H9 (cell line): ENCODE data around the gene LAMC3. TPM values are rescaled to one million over a fixed set of nuclear protein-coding genes. Genes with fewer than 3 reads are reported as not detected.
"Not testable (repeated sequence)": the region's sequence is repeated elsewhere in the genome, so short reads cannot be mapped to it uniquely, and the experiment has no call there.

Source experiments
- DNase-seq: peaks from one replicate; pipeline ENCODE4 v3.0.0-alpha.2; 2017
- H2AFZ ChIP-seq: one replicate; pipeline ENCODE4 v1.6.1; 2013; ENCODE audit warnings: mild to moderate bottlenecking, low read length, control low read depth, moderate library complexity
- H2AK5ac ChIP-seq: 2 replicates; pipeline ENCODE4 v1.6.1; 2013; ENCODE audit warnings: low read length, control low read depth, mixed read lengths; ENCODE audit not compliant: insufficient read length
- H2BK120ac ChIP-seq: one replicate; pipeline ENCODE4 v1.6.1; 2013; ENCODE audit warnings: low read depth, mild to moderate bottlenecking, low read length, control low read depth, inconsistent platforms; ENCODE audit not compliant: poor library complexity, severe bottlenecking
- H2BK12ac ChIP-seq: 2 replicates; pipeline ENCODE4 v1.6.1; 2013; ENCODE audit warnings: low read length, control low read depth, mixed read lengths, low read depth; ENCODE audit not compliant: insufficient read length
- H2BK15ac ChIP-seq: 2 replicates; pipeline ENCODE4 v1.6.1; 2013; ENCODE audit warnings: low read depth, low read length, control low read depth
- H2BK20ac ChIP-seq: one replicate; pipeline ENCODE4 v1.6.1; 2013; ENCODE audit warnings: low read depth, mild to moderate bottlenecking, low read length, control low read depth, inconsistent platforms; ENCODE audit not compliant: poor library complexity, severe bottlenecking
- H2BK5ac ChIP-seq: 2 replicates; pipeline ENCODE4 v1.6.1; 2013; ENCODE audit warnings: low read length, control low read depth, mixed read lengths; ENCODE audit not compliant: insufficient read length
- H3K14ac ChIP-seq: 2 replicates; pipeline ENCODE4 v1.6.1; 2013; ENCODE audit warnings: low read length, control low read depth; ENCODE audit not compliant: insufficient read depth
- H3K18ac ChIP-seq: 2 replicates; pipeline ENCODE4 v1.6.1; 2013; ENCODE audit warnings: low read depth, mild to moderate bottlenecking, mixed read lengths, low read length, control low read depth; ENCODE audit not compliant: insufficient read length
- H3K23ac ChIP-seq: 2 replicates; pipeline ENCODE4 v1.6.1; 2013; ENCODE audit warnings: low read length, control low read depth, mixed read lengths, low read depth; ENCODE audit not compliant: insufficient read length
- H3K23me2 ChIP-seq: 2 replicates; pipeline ENCODE4 v1.6.1; 2013; ENCODE audit warnings: low read depth, mild to moderate bottlenecking, mixed read lengths, low read length, control low read depth; ENCODE audit not compliant: insufficient read length, poor library complexity, severe bottlenecking
- H3K27ac ChIP-seq: 2 replicates; pipeline ENCODE4 v1.5.1; 2013; ENCODE audit warnings: low read length, control low read depth, mixed read lengths, low read depth; ENCODE audit not compliant: insufficient read length
- H3K27me3 ChIP-seq: 2 replicates; pipeline ENCODE4 v1.6.1; 2013; ENCODE audit warnings: low read length, control low read depth, inconsistent platforms; ENCODE audit not compliant: insufficient read depth
- H3K4ac ChIP-seq: 2 replicates; pipeline ENCODE4 v1.6.1; 2013; ENCODE audit warnings: low read depth, mild to moderate bottlenecking, control low read depth, inconsistent platforms, low read length, moderate library complexity
- H3K4me1 ChIP-seq: 2 replicates; pipeline ENCODE4 v1.6.1; 2013; ENCODE audit warnings: low read length, control low read depth, inconsistent platforms; ENCODE audit not compliant: insufficient read depth
- H3K4me2 ChIP-seq: 2 replicates; pipeline ENCODE4 v1.6.1; 2013; ENCODE audit warnings: low read length, control low read depth, mixed read lengths; ENCODE audit not compliant: insufficient read length, insufficient read depth
- H3K56ac ChIP-seq: 2 replicates; pipeline ENCODE4 v1.6.1; 2013; ENCODE audit warnings: low read depth, mild to moderate bottlenecking, mixed read lengths, low read length, control low read depth; ENCODE audit not compliant: insufficient read length
- H3K79me1 ChIP-seq: 2 replicates; pipeline ENCODE4 v1.6.1; 2013; ENCODE audit warnings: low read depth, mild to moderate bottlenecking, moderate library complexity, low read length, control low read depth, inconsistent platforms; ENCODE audit not compliant: insufficient read depth, poor library complexity, severe bottlenecking
- H3K79me2 ChIP-seq: 2 replicates; pipeline ENCODE4 v1.6.1; 2013; ENCODE audit warnings: low read length, control low read depth, inconsistent platforms; ENCODE audit not compliant: insufficient read depth
- H3K9ac ChIP-seq: 2 replicates; pipeline ENCODE4 v1.6.1; 2013; ENCODE audit warnings: low read length, control low read depth, mixed read lengths; ENCODE audit not compliant: insufficient read length; ENCODE audit errors: extremely low read depth
- H3K9me3 ChIP-seq: one replicate; pipeline ENCODE4 v1.6.1; 2013; ENCODE audit warnings: low read depth, low read length, inconsistent platforms; ENCODE audit not compliant: control insufficient read depth
- H3T11ph ChIP-seq: one replicate; pipeline ENCODE4 v1.6.1; 2013; ENCODE audit warnings: mild to moderate bottlenecking, low read length, control low read depth, inconsistent platforms
- H4K20me1 ChIP-seq: one replicate; pipeline ENCODE4 v1.6.1; 2013; ENCODE audit not compliant: control insufficient read depth, insufficient read length, insufficient read depth
- H4K5ac ChIP-seq: 2 replicates; pipeline ENCODE4 v1.6.1; 2013; ENCODE audit warnings: low read depth, mild to moderate bottlenecking, mixed read lengths, low read length, control low read depth; ENCODE audit not compliant: insufficient read length
- H4K8ac ChIP-seq: replicated peaks from 2 replicates; pipeline ENCODE4 v1.6.1; 2013; ENCODE audit warnings: low read length, control low read depth, mixed read lengths, low read depth; ENCODE audit not compliant: insufficient read length
- H4K91ac ChIP-seq: 2 replicates; pipeline ENCODE4 v1.6.1; 2013; ENCODE audit warnings: low read depth, mild to moderate bottlenecking, moderate library complexity, mixed read lengths, low read length, control low read depth; ENCODE audit not compliant: insufficient read length
- H3K27ac Mint-ChIP-seq, 3 experiments: 2 replicates in 2 of 3; 3 replicates in 1 of 3; pipeline ENCODE4 v1.8.0; 2020 to 2021; ENCODE audit warnings: mixed read lengths in 3 of 3, mild to moderate bottlenecking in 1 of 3, moderate library complexity in 1 of 3
- H3K27me3 Mint-ChIP-seq: 2 replicates; pipeline ENCODE4 v1.8.0; 2021; ENCODE audit warnings: low read depth, mild to moderate bottlenecking, moderate library complexity, mixed read lengths
- H3K36me3 Mint-ChIP-seq, 3 experiments: 2 replicates in 2 of 3; 3 replicates in 1 of 3; pipeline ENCODE4 v1.8.0; 2020 to 2021; ENCODE audit warnings: low read depth in 3 of 3, mixed read lengths in 3 of 3; ENCODE audit not compliant: insufficient read depth in 1 of 3
- H3K4me1 Mint-ChIP-seq, 2 experiments: 2 replicates each; pipeline ENCODE4 v1.8.0; 2020; ENCODE audit warnings: mixed read lengths in 2 of 2
- H3K4me3 Mint-ChIP-seq, 2 experiments: 2 replicates in 1 of 2; 3 replicates in 1 of 2; pipeline ENCODE4 v1.8.0; 2020 to 2021; ENCODE audit warnings: mild to moderate bottlenecking in 2 of 2, mixed read lengths in 2 of 2, moderate library complexity in 1 of 2
- H3K9me3 Mint-ChIP-seq, 2 experiments: 2 replicates in 1 of 2; 3 replicates in 1 of 2; pipeline ENCODE4 v1.8.0; 2020; ENCODE audit warnings: mild to moderate bottlenecking in 2 of 2, mixed read lengths in 2 of 2, moderate library complexity in 1 of 2
- WGBS: extraction: QIAGEN DNeasy Blood & Tissue Kit; methylation state at CpG from one replicate; pipeline ENCODE4 v1.1.7; 2013; ENCODE audit warnings: missing lambda C conversion rate, low lambda C conversion rate, mixed read lengths; ENCODE audit not compliant: insufficient read length; ENCODE audit errors: extremely low coverage; 5-methylcytosine and 5-hydroxymethylcytosine counted together
- total RNA-seq: library from RNA; stranded (reverse); gene quantifications from 2 replicates; pipeline ENCODE4 v1.2.1, GENCODE V29; 2021
- TF ChIP-seq, protein P1 (sequence below): fragments of 200-600 bp; sonication (generic); conservative IDR thresholded peaks from 3 replicates; pipeline ENCODE4 v1.8.0; 2021; ENCODE audit warnings: antibody characterized with exemption, mild to moderate bottlenecking

LAMC3 gene
- total RNA-seq, 1 experiment from 2014 or later, result 21.7 TPM

DNA sequence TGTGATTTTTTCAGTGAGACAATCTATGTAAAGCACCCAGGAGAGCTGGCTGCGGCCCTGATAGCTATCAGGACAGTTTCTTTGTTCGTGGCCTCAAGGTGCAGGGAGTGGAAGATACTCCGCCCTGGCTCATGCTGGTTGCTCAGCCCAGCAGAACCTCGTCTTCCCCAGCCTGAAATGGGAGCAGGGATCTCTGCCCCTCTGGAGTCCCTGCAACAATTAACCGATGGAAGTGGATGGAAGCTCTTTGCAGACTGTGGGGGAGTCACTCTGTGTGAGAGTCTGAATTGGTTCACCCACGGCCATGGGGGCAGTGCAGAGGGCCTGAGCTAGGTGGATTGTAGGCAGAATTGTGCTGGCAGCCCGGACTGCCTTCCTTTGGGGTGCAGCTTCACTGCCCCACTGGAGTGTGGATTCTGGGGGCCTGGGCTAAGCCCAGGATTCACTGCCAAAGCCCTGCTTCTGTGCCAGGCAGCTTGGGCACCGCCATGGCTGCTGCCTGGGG is 90.2 kb downstream of the LAMC3 start:
- H3K18ac ChIP-seq, result no peak overlapping the region
- DNase-seq, result no peak
- H3K56ac ChIP-seq, result no peak overlapping the region
- no peak overlapping the region for H2BK5ac ChIP-seq
- H3K4me1 Mint-ChIP-seq, result peaks cover 56 to 64% of the 10 kb centered on the region in 2 experiments
- no peak overlapping the region for H2BK20ac ChIP-seq
- no peaks in the 10 kb centered on the region for H3K27me3 ChIP-seq
- H3K23ac ChIP-seq, result no peak overlapping the region
- H3K9me3 ChIP-seq, result no peaks in the 10 kb centered on the region
- no peak overlapping the region for H2AFZ ChIP-seq
- no peak overlapping the region for H4K8ac ChIP-seq
- H3T11ph ChIP-seq, result no peak overlapping the region
- no CpG with 5 or more reads among the region's 8 CpGs for WGBS
- no peak overlapping the region for H2AK5ac ChIP-seq
- H4K20me1 ChIP-seq, result no peaks in the 10 kb centered on the region
- H4K5ac ChIP-seq, result no peak overlapping the region
- peak overlapping the region; percentile 35; the same call in 1 of the 2 replicates for H3K14ac ChIP-seq
- H3K9me3 Mint-ChIP-seq, result no peaks in the 10 kb centered on the region; a peak in 2 of 5 replicates
- no peak overlapping the region for H3K4ac ChIP-seq
- H3K27ac ChIP-seq, result no peak overlapping the region
- no peaks in the 10 kb centered on the region; the same call in 1 of the 2 replicates for H3K79me2 ChIP-seq
- no peak overlapping the region for H2BK15ac ChIP-seq
- H4K91ac ChIP-seq, result no peak overlapping the region
- H3K9ac ChIP-seq, result no peak overlapping the region
- peaks cover 3% of the 10 kb centered on the region for H3K23me2 ChIP-seq
- peak overlapping the region in 1 of 2 experiments; percentile 68; a peak in 2 of 5 replicates for H3K4me3 Mint-ChIP-seq
- H3K4me1 ChIP-seq, result peaks cover 20% of the 10 kb centered on the region; the same call in 1 of the 2 replicates
- no peaks in the 10 kb centered on the region for H3K79me1 ChIP-seq
- H3K4me2 ChIP-seq, result no peak overlapping the region
- H2BK12ac ChIP-seq, result no peak overlapping the region
- peaks cover 18% of the 10 kb centered on the region for H3K27me3 Mint-ChIP-seq
- no peak overlapping the region for H2BK120ac ChIP-seq
- H3K36me3 Mint-ChIP-seq, result peaks cover 10 to 37% (median 22%) of the 10 kb centered on the region in 3 experiments; a peak in 6 of 7 replicates
- peak overlapping the region; percentile 30 to 86 (median 75); a peak in 4 of 7 replicates for H3K27ac Mint-ChIP-seq
- TF ChIP-seq, protein P1, sequence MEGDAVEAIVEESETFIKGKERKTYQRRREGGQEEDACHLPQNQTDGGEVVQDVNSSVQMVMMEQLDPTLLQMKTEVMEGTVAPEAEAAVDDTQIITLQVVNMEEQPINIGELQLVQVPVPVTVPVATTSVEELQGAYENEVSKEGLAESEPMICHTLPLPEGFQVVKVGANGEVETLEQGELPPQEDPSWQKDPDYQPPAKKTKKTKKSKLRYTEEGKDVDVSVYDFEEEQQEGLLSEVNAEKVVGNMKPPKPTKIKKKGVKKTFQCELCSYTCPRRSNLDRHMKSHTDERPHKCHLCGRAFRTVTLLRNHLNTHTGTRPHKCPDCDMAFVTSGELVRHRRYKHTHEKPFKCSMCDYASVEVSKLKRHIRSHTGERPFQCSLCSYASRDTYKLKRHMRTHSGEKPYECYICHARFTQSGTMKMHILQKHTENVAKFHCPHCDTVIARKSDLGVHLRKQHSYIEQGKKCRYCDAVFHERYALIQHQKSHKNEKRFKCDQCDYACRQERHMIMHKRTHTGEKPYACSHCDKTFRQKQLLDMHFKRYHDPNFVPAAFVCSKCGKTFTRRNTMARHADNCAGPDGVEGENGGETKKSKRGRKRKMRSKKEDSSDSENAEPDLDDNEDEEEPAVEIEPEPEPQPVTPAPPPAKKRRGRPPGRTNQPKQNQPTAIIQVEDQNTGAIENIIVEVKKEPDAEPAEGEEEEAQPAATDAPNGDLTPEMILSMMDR, result no peak

DNA sequence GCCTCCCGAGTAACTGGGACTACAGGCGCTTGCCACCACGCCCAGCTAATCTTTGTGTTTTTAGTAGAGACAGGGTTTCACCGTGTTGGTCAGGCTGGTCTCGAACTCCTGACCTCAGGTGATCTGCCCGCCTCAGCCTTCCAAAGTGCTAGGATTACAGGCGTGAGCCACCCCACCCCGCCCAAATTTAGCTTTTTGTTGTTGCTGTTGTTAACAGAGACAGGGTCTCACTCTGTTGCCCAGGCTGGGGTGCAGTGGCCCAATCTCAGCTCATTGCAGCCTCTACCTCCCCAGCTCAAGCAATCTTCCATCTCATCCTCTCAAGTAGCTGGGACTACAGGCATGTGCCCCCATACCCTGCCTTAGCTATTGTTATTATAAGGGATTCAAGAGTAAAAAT is 90.9 kb downstream of the LAMC3 start:
- not testable (repeated sequence) for H4K91ac ChIP-seq, H2AFZ ChIP-seq, H4K20me1 ChIP-seq, H3K56ac ChIP-seq, H3K14ac ChIP-seq, H3K4me2 ChIP-seq, H2BK120ac ChIP-seq, H2BK12ac ChIP-seq, H3K79me1 ChIP-seq, H2BK15ac ChIP-seq, H4K5ac ChIP-seq, H2BK5ac ChIP-seq, H3K9ac ChIP-seq, H3K23me2 ChIP-seq, H3K23ac ChIP-seq, H3K79me2 ChIP-seq, H3T11ph ChIP-seq, H3K27ac ChIP-seq, H2AK5ac ChIP-seq, DNase-seq, H3K4ac ChIP-seq, H3K9me3 ChIP-seq, H4K8ac ChIP-seq, H3K27me3 ChIP-seq, H3K18ac ChIP-seq, H3K9me3 Mint-ChIP-seq, H2BK20ac ChIP-seq
- peaks cover 10 to 42% (median 22%) of the 10 kb centered on the region in 3 experiments; a peak in 6 of 7 replicates for H3K36me3 Mint-ChIP-seq
- H3K27ac Mint-ChIP-seq, result peak overlapping the region in 2 of 3 experiments; percentile 79 to 87; a peak in 3 of 7 replicates
- H3K4me1 ChIP-seq, result peaks cover 20% of the 10 kb centered on the region; the same call in 1 of the 2 replicates
- no CpG with 5 or more reads among the region's 8 CpGs for WGBS
- peak overlapping the region in 1 of 2 experiments; percentile 57; a peak in 1 of 5 replicates for H3K4me3 Mint-ChIP-seq
- H3K4me1 Mint-ChIP-seq, result peaks cover 55 to 67% of the 10 kb centered on the region in 2 experiments
- H3K27me3 Mint-ChIP-seq, result peaks cover 12% of the 10 kb centered on the region
